ENCODE data around the gene HCRT.
"Not testable (repeated sequence)": the region's sequence is repeated elsewhere in the genome, so short reads cannot be mapped to it uniquely, and the experiment has no call there.

The HCRT gene

DNA sequence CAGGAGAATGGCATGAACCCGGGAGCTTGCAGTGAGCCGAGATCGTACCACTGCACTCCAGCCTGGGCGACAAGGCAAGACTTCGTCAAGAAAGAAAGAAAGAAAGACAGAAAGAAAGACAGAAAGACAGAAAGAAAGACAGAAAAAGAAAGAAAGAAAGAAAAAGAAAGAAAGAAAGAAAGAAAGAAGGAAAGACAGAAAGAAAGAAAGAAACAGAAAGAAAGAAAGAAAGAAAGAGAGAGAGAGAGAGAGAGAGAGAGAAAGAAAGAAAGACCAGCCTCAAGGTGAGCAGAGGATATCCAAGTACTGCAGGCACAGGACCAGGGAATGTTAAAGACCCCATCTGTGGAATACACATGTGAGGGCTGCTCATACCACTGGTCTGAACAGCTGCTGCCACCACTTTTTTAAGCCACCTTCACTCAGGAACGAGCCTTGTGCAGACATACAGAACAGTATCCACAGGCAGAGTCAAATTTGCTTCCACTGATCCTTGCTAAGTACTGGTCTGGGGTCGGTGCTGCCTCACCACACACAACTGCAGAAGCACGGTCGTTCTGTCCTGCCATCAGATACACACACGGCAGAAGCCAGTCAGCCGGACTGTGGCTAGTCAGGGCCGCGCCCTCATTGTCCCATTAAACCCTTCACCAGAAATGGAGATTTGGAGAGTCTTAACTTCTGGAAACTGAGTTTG lies 38.2 kb downstream of the HCRT start:
- no peaks in the 10 kb centered on the region for H3K36me3 ChIP-seq (ENCODE audit: insufficient read depth, low read length)
- H3K9me3 ChIP-seq (ENCODE audit: low read length), result no peaks in the 10 kb centered on the region
- H3K27me3 ChIP-seq (ENCODE audit: control insufficient read depth in 1 of 2, insufficient read depth in 2 of 2, low read length in 2 of 2), result no peaks in the 10 kb centered on the region
- no peak overlapping the region for H3K9ac ChIP-seq (ENCODE audit: low read length)
- peaks cover 15% of the 10 kb centered on the region for H3K4me1 ChIP-seq (ENCODE audit: insufficient read depth, low read length)
- H3K4me3 ChIP-seq (ENCODE audit: low read depth in 1 of 2, low read length in 2 of 2), result no peak overlapping the region
- no peak overlapping the region for H3K27ac ChIP-seq (ENCODE audit: low read depth, low read length)

DNA sequence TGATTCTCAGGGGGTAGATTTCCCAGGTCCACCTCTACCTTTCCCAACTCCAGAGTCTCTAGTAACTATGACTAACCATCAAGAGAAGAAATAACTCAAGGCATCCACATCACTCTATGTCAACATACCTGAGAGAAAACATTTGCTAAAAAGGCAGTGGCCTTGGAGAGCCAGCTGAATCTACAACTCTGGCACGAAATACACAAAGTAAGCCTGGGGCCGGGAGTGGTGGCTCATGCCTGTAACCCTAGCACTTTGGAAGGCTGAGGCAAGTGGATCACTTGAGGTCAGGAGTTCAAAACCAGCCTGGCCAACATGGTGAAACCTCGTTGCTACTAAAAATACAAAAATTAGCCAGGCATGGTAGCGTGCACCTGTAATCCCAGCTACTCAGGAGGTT lies 42.1 kb downstream of the HCRT start:
- not testable (repeated sequence) for H3K27me3 ChIP-seq (ENCODE audit: control insufficient read depth in 1 of 2, insufficient read depth in 2 of 2, low read length in 2 of 2); H3K9me3 ChIP-seq (ENCODE audit: low read length); H3K27ac ChIP-seq (ENCODE audit: low read depth, low read length); H3K9ac ChIP-seq (ENCODE audit: low read length); H3K36me3 ChIP-seq (ENCODE audit: insufficient read depth, low read length); H3K4me3 ChIP-seq (ENCODE audit: low read depth in 1 of 2, low read length in 2 of 2)
- peaks cover 22% of the 10 kb centered on the region for H3K4me1 ChIP-seq (ENCODE audit: insufficient read depth, low read length)

DNA sequence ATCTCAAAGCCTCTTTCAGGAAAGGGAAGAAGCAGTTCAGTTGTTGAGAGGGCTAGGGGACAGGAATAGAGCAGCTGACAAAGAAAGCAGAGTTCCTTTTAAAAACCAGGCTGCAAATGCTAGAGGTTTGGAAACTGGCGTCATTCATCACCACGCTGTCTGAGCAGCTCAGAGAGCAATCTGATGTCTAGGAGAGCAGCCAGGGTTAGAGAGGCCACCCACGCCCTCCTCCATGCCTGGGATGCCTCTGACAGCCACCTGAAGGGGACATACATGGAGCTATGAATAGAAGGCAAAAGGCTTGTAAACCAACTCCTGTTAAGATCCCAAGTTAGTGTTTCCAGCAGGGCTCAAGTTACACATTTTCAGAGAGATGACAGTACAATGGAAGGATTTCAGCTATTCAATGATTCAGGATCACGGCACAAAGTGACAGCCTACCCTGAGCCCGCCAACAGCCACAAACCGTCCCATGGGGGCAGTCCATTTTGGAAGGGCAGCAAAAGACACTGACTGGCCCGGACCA lies 42.8 kb downstream of the HCRT start:
- H3K9ac ChIP-seq (ENCODE audit: low read length), result no peak overlapping the region
- peaks cover 26% of the 10 kb centered on the region for H3K4me1 ChIP-seq (ENCODE audit: insufficient read depth, low read length)
- H3K9me3 ChIP-seq (ENCODE audit: low read length), result no peaks in the 10 kb centered on the region
- H3K4me3 ChIP-seq (ENCODE audit: low read depth in 1 of 2, low read length in 2 of 2), result no peak overlapping the region
- no peaks in the 10 kb centered on the region for H3K27me3 ChIP-seq (ENCODE audit: control insufficient read depth in 1 of 2, insufficient read depth in 2 of 2, low read length in 2 of 2)
- H3K36me3 ChIP-seq (ENCODE audit: insufficient read depth, low read length), result peaks cover 4% of the 10 kb centered on the region
- H3K27ac ChIP-seq (ENCODE audit: low read depth, low read length), result no peak overlapping the region

DNA sequence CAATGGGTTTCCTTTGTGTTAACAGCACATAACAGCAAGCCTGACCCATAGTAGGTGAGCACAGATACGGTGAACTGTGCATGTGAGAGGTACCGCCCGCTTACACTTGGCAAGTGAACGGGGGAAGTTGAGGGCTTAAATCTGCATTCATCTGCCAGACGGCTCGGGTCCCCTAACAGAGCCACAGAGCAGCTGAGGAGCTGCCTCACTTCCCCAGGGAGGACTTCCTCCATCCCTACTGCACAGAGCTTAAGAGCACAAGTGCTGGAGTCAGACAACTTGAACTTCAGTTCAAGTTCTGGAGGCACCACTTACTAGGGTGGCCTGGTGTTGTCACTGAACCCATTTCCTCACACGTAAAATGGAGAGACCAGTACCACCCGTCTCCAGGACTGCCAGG lies 43.9 kb downstream of the HCRT start:
- Histone ChIP-seq H3K9me3 (ENCODE audit: low read length) (no peaks in the 10 kb centered on the region), H3K4me1 (ENCODE audit: insufficient read depth, low read length) (peaks cover 26% of the 10 kb centered on the region), H3K9ac (ENCODE audit: low read length) (no peak overlapping the region), H3K27ac (ENCODE audit: low read depth, low read length) (no peak overlapping the region), H3K4me3 (ENCODE audit: low read depth in 1 of 2, low read length in 2 of 2) (no peak overlapping the region), H3K27me3 (ENCODE audit: control insufficient read depth in 1 of 2, insufficient read depth in 2 of 2, low read length in 2 of 2) (no peaks in the 10 kb centered on the region), H3K36me3 (ENCODE audit: insufficient read depth, low read length) (peaks cover 4% of the 10 kb centered on the region)

DNA sequence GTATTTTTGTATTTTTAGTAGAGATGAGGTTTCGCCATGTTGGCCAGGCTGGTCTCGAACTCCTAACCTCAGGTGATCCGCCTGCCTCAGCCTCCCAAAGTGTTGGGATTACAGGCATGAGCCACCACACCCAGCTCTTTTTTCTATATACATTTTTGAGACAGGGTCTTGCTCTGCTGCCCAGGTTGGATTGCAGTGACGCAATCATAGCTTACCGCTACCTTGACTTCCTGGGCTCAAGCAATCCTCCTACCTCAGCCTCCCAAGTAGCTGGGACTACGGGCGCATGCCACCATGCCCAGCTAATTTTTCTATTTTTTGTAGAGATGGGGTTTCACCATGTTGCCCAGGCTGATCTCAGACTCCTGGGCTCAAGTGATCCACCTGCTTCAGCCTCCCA lies 44.6 kb downstream of the HCRT start:
- not testable (repeated sequence) for H3K9me3 ChIP-seq (ENCODE audit: low read length); H3K9ac ChIP-seq (ENCODE audit: low read length); H3K27ac ChIP-seq (ENCODE audit: low read depth, low read length); H3K27me3 ChIP-seq (ENCODE audit: control insufficient read depth in 1 of 2, insufficient read depth in 2 of 2, low read length in 2 of 2); H3K4me3 ChIP-seq (ENCODE audit: low read depth in 1 of 2, low read length in 2 of 2); H3K36me3 ChIP-seq (ENCODE audit: insufficient read depth, low read length)
- peaks cover 26% of the 10 kb centered on the region for H3K4me1 ChIP-seq (ENCODE audit: insufficient read depth, low read length)

DNA sequence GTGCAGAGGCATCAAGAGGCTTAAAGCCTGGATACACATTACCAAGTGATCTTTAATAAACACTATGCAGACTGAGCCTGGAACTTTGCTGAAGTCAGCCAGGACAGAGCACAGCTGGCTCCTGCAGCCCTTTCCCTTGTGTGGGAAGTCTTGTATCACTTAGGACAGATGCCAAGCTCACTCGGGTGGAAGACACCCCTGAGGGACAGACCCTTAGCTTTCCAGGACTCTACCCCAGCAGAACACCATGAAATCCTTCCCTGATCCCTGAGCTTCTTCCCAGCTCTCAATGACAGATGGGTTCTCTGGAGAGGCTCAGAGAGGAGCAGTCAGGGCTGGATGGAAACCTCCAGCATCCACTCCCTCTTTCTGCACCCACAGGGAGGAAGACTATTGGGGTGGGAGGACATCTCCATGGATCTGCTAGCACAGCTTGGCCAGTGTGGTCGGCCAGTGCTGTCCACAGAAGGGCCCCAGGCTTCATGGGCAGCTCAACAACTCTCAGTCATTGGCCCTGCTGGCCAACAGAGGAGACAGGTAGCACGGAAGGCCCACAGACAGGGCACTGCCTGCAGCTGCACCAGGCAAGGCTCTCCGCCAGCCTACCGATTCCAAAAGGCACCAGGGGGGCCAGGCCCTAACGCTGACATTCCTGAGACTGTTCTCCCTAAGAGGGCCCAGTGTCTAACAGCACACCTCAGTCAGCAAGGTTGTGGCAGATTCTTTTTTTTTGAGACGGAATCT lies 46.3 kb downstream of the HCRT start:
- no peak overlapping the region for H3K4me3 ChIP-seq (ENCODE audit: low read depth in 1 of 2, low read length in 2 of 2)
- H3K27me3 ChIP-seq (ENCODE audit: control insufficient read depth in 1 of 2, insufficient read depth in 2 of 2, low read length in 2 of 2), result no peaks in the 10 kb centered on the region
- H3K9me3 ChIP-seq (ENCODE audit: low read length), result no peaks in the 10 kb centered on the region
- no peak overlapping the region for H3K27ac ChIP-seq (ENCODE audit: low read depth, low read length)
- peaks cover 4% of the 10 kb centered on the region for H3K36me3 ChIP-seq (ENCODE audit: insufficient read depth, low read length)
- H3K9ac ChIP-seq (ENCODE audit: low read length), result no peak overlapping the region
- peaks cover 28% of the 10 kb centered on the region for H3K4me1 ChIP-seq (ENCODE audit: insufficient read depth, low read length)

DNA sequence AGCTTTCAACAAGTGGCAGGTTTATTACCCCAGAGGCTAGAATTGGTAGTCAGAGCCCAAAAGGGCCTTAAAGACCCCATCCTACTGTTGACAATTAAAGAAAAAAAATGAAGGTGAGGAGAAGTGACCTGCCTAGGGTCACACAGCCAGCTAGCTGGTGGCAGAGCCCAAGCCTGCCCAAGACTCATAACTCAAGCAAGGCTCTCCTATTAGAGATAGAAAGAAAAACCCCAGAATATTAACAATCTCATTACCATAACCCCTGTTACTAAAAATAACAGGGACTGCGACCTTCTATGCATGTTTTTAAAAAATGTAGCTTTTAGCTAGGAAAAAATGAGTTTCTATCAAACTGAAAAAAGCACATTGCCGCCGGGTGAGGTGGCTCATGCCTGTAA lies 48.6 kb downstream of the HCRT start:
- H3K4me3 ChIP-seq (ENCODE audit: low read depth in 1 of 2, low read length in 2 of 2), result no peak overlapping the region
- H3K27me3 ChIP-seq (ENCODE audit: control insufficient read depth in 1 of 2, insufficient read depth in 2 of 2, low read length in 2 of 2), result no peaks in the 10 kb centered on the region
- no peaks in the 10 kb centered on the region for H3K9me3 ChIP-seq (ENCODE audit: low read length)
- H3K27ac ChIP-seq (ENCODE audit: low read depth, low read length), result no peak overlapping the region
- H3K4me1 ChIP-seq (ENCODE audit: insufficient read depth, low read length), result peaks cover 31% of the 10 kb centered on the region
- no peak overlapping the region for H3K9ac ChIP-seq (ENCODE audit: low read length)
- peaks cover 4% of the 10 kb centered on the region for H3K36me3 ChIP-seq (ENCODE audit: insufficient read depth, low read length)

DNA sequence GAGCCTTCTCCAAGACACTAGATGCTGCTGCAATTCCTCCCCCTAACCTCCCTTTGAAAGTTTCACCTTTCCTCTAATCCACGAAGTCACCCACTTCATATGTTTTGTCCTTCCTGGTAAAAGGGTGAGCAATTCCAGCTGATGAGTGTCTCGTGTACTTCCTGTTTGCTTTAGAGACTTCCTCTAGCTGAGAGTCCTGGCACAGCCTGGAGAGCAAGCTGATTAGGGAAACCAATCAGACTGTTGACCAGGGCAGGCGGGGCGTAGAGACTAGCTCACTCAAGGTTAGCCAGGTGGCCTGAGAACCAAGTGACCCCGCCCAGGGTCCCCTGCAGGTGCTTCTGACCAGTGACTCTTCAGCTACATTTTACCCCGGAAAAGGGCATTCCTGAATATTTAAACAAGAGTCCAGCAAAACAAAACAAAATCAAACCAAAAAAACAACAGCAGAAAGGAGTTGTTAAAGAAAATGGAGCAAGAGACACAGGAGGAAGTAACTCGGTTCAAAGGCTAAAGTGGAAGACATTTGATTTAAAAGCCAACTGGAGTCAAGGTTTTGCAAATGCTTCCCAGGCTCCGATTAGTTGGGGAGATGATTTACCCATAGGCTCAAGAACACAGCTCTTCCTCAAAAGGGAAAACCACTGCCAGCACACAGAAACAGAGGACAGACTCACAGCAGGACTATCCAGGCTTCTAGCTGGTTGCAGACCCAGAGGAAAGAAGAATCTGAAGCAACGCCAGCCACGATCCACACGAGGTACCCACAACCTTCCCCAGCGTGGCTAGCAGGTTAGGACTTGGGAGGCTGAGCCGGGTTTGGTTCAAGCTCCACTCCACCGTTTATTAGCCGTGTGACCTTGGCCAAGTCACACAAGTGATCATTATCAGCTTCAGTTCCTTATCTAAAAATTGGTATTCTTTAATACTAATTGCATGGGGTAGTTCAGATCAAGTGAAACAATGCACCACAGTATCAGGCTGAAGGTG lies 49.3 kb downstream of the HCRT start:
- H3K27me3 ChIP-seq (ENCODE audit: control insufficient read depth in 1 of 2, insufficient read depth in 2 of 2, low read length in 2 of 2), result no peaks in the 10 kb centered on the region
- no peak overlapping the region for H3K4me3 ChIP-seq (ENCODE audit: low read depth in 1 of 2, low read length in 2 of 2)
- H3K4me1 ChIP-seq (ENCODE audit: insufficient read depth, low read length), result peaks cover 38% of the 10 kb centered on the region
- no peak overlapping the region for H3K9ac ChIP-seq (ENCODE audit: low read length)
- H3K36me3 ChIP-seq (ENCODE audit: insufficient read depth, low read length), result peaks cover 3% of the 10 kb centered on the region
- H3K27ac ChIP-seq (ENCODE audit: low read depth, low read length), result peak overlapping the region; percentile 6
- H3K9me3 ChIP-seq (ENCODE audit: low read length), result no peaks in the 10 kb centered on the region

DNA sequence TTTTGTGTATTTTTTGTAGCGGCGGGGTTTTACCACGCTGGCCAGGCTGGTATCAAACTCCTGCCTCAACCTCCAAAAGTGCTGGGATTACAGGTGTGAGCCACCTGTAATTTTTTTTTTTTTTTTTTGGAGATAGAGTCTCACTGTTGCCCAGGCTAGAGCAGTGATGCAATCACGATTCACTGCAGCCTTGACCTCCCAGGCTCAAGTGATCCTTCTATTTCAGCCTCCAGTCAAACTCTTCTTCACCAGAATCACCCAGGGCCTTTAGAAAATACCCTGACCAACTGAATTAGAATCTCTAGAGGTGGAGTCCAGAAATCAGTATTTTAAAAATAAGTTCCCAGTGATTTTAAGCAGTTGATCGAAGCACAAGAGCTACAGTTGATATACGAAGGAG lies 50.1 kb downstream of the HCRT start:
- H3K4me1 ChIP-seq (ENCODE audit: insufficient read depth, low read length), result peaks cover 43% of the 10 kb centered on the region
- no peak overlapping the region for H3K4me3 ChIP-seq (ENCODE audit: low read depth in 1 of 2, low read length in 2 of 2)
- H3K27ac ChIP-seq (ENCODE audit: low read depth, low read length), result peak overlapping the region; percentile 6
- H3K36me3 ChIP-seq (ENCODE audit: insufficient read depth, low read length), result peaks cover 11% of the 10 kb centered on the region
- no peaks in the 10 kb centered on the region for H3K9me3 ChIP-seq (ENCODE audit: low read length)
- no peak overlapping the region for H3K9ac ChIP-seq (ENCODE audit: low read length)
- no peaks in the 10 kb centered on the region for H3K27me3 ChIP-seq (ENCODE audit: control insufficient read depth in 1 of 2, insufficient read depth in 2 of 2, low read length in 2 of 2)

All from muscle layer of colon (tissue), 2 donors.